WERI-Rb-1 (cell line): ENCODE measurements around the gene NAA15.

Experiments used
- DNase-seq: peaks from one replicate; pipeline ENCODE4 v3.0.0-alpha.2; 2020
- H3K27ac ChIP-seq: fragments of 250-450 bp; sonication (Bioruptor Pico); 2 replicates; pipeline ENCODE4 v1.5.1; 2020; ENCODE audit warnings: mild to moderate bottlenecking, moderate library complexity
- H3K27me3 ChIP-seq: fragments of 250-450 bp; sonication (Bioruptor Pico); 2 replicates; pipeline ENCODE4 v1.5.1; 2021; ENCODE audit warnings: mild to moderate bottlenecking, low read depth, moderate library complexity; ENCODE audit not compliant: insufficient read depth, severe bottlenecking
- H3K36me3 ChIP-seq: fragments of 250-450 bp; sonication (Bioruptor Pico); 2 replicates; pipeline ENCODE4 v1.5.1; 2020; ENCODE audit warnings: mild to moderate bottlenecking, moderate library complexity
- H3K4me3 ChIP-seq: 2 replicates; pipeline ENCODE4 v1.5.1; 2011; ENCODE audit warnings: low read depth, mild to moderate bottlenecking, control low read depth, low read length
- H3K9me3 ChIP-seq: fragments of 250-450 bp; sonication (Bioruptor Pico); 2 replicates; pipeline ENCODE4 v1.5.1; 2021; ENCODE audit warnings: mild to moderate bottlenecking, moderate library complexity; ENCODE audit not compliant: severe bottlenecking
- CTCF ChIP-seq: IDR thresholded peaks from 2 replicates; pipeline ENCODE4 v1.5.1; 2011; ENCODE audit warnings: low read depth, mild to moderate bottlenecking, control low read depth, inconsistent platforms, low read length

NAA15 gene

GRCh38 chr4:139337612-139338011 lies 36.3 kb downstream of the NAA15 start:
- Histone ChIP-seq H3K36me3 (peaks cover 67% of the 10 kb centered on the region), H3K27ac (no peak overlapping the region), H3K27me3 (no peaks in the 10 kb centered on the region), H3K9me3 (no peaks in the 10 kb centered on the region), H3K4me3 (no peak overlapping the region)
- no peak for TF ChIP-seq CTCF
- DNase-seq, result no peak

- no peak for DNase-seq
- H3K27me3 ChIP-seq, result no peaks in the 10 kb centered on the region
- no peak overlapping the region for H3K4me3 ChIP-seq
- H3K9me3 ChIP-seq, result no peaks in the 10 kb centered on the region
- no peak overlapping the region for H3K27ac ChIP-seq
- no peak for TF ChIP-seq CTCF
- peaks cover 89% of the 10 kb centered on the region for H3K36me3 ChIP-seq
Measured at GRCh38 chr4:139361301-139361700, 60.0 kb downstream of the NAA15 start.

GRCh38 chr4:139367421-139368090 lies 66.3 kb downstream of the NAA15 start:
- H3K27me3 ChIP-seq, result no peaks in the 10 kb centered on the region
- H3K27ac ChIP-seq, result no peak overlapping the region
- peaks cover 91% of the 10 kb centered on the region for H3K36me3 ChIP-seq
- no peak overlapping the region for H3K4me3 ChIP-seq
- no peak for DNase-seq
- no peak for TF ChIP-seq CTCF
- no peaks in the 10 kb centered on the region for H3K9me3 ChIP-seq

- no peaks in the 10 kb centered on the region for H3K9me3 ChIP-seq
- no peak overlapping the region for H3K27ac ChIP-seq
- no peak for DNase-seq
- H3K36me3 ChIP-seq, result peaks cover 91% of the 10 kb centered on the region
- no peak for TF ChIP-seq CTCF
- no peak overlapping the region for H3K4me3 ChIP-seq
- no peaks in the 10 kb centered on the region for H3K27me3 ChIP-seq
Measured at GRCh38 chr4:139368998-139369397, 67.7 kb downstream of the NAA15 start.

GRCh38 chr4:139374251-139374650 lies 72.9 kb downstream of the NAA15 start:
- H3K4me3 ChIP-seq, result no peak overlapping the region
- no peak for DNase-seq
- H3K9me3 ChIP-seq, result no peaks in the 10 kb centered on the region
- TF ChIP-seq CTCF, result no peak
- no peaks in the 10 kb centered on the region for H3K27me3 ChIP-seq
- H3K36me3 ChIP-seq, result peaks cover 90% of the 10 kb centered on the region
- H3K27ac ChIP-seq, result no peak overlapping the region

- Histone ChIP-seq H3K9me3 (no peaks in the 10 kb centered on the region), H3K4me3 (no peak overlapping the region), H3K27ac (no peak overlapping the region), H3K36me3 (peaks cover 75% of the 10 kb centered on the region), H3K27me3 (no peaks in the 10 kb centered on the region)
- no peak for DNase-seq
- no peak for TF ChIP-seq CTCF
Measured at GRCh38 chr4:139386421-139386820, 85.1 kb downstream of the NAA15 start.
